Stimulated activated CD4-positive, alpha-beta T cell treated with anti-CD3 and anti-CD28 coated beads, Interleukin-2, amount 100 ng/mL, for 48 hours (primary cell): ENCODE data around the gene FAM13C.
A peak's percentile ranks its signal among the peaks of the same experiment; 100 is the strongest.
"Not testable (repeated sequence)": the region's sequence is repeated elsewhere in the genome, so short reads cannot be mapped to it uniquely, and the experiment has no call there.

Experiments used
- DNase-seq, 2 donors: peaks; one replicate each; pipeline ENCODE4 v3.0.0-alpha.2; 2020

Gene FAM13C

GRCh38 chr10:59272061-59272460 is 90.3 kb downstream of the FAM13C start:
- no peak for DNase-seq

GRCh38 chr10:59271160-59271559 is 91.2 kb downstream of the FAM13C start:
- no peak for DNase-seq

GRCh38 chr10:59270492-59270891 is 91.9 kb downstream of the FAM13C start:
- DNase-seq = no peak

GRCh38 chr10:59269651-59270050 is 92.7 kb downstream of the FAM13C start:
- DNase-seq = no peak

- DNase-seq = no peak
These were observed 93.9 kb downstream of the FAM13C start for GRCh38 chr10:59268460-59268859.

- DNase-seq = no peak
These were observed 96.0 kb downstream of the FAM13C start for GRCh38 chr10:59266321-59266720.

GRCh38 chr10:59265141-59265540 is 97.2 kb downstream of the FAM13C start:
- no peak for DNase-seq

GRCh38 chr10:59258890-59259289 is 103.5 kb downstream of the FAM13C start:
- DNase-seq = no peak

GRCh38 chr10:59257224-59257623 is 105.1 kb downstream of the FAM13C start:
- DNase-seq = no peak

GRCh38 chr10:59255463-59255862 is 106.9 kb downstream of the FAM13C start:
- DNase-seq = no peak

GRCh38 chr10:59252491-59252890 is 109.9 kb downstream of the FAM13C start:
- no peak for DNase-seq

- DNase-seq = no peak
These were observed 116.7 kb downstream of the FAM13C start for GRCh38 chr10:59245686-59246085.

- DNase-seq = no peak
These were observed 117.5 kb downstream of the FAM13C start for GRCh38 chr10:59244871-59245270.

- DNase-seq = no peak
These were observed 118.6 kb downstream of the FAM13C start for GRCh38 chr10:59243611-59244195.

GRCh38 chr10:59242991-59243390 is 119.4 kb downstream of the FAM13C start:
- DNase-seq = no peak

GRCh38 chr10:59242057-59242456 is 120.3 kb downstream of the FAM13C start:
- no peak for DNase-seq

- DNase-seq = peak in 1 of 2 donors; percentile 2
These were observed 121.7 kb downstream of the FAM13C start for GRCh38 chr10:59240582-59241183.

- not testable (repeated sequence) for DNase-seq
These were observed 123.2 kb downstream of the FAM13C start for GRCh38 chr10:59239108-59239507.

- DNase-seq = no peak
These were observed 124.6 kb downstream of the FAM13C start for GRCh38 chr10:59237775-59238174.

GRCh38 chr10:59236064-59236697 is 126.2 kb downstream of the FAM13C start:
- DNase-seq = no peak

- DNase-seq = peak in 1 of 2 donors; percentile 0
These were observed 127.4 kb downstream of the FAM13C start for GRCh38 chr10:59234816-59235429.

GRCh38 chr10:59234194-59234593 is 128.2 kb downstream of the FAM13C start:
- no peak for DNase-seq

GRCh38 chr10:59229441-59229840 is 132.9 kb downstream of the FAM13C start:
- DNase-seq = no peak

- DNase-seq = no peak
These were observed 135.1 kb downstream of the FAM13C start for GRCh38 chr10:59227136-59227673.
